Stimulated activated CD8-positive, alpha-beta memory T cell treated with anti-CD3 and anti-CD28 coated beads, Interleukin-7, amount 100 ng/mL, for 1 hour (primary cell): ENCODE data around the gene ELOVL6.
"Not testable (repeated sequence)": the region's sequence is repeated elsewhere in the genome, so short reads cannot be mapped to it uniquely, and the experiment has no call there.

Source experiments
- DNase-seq, 2 donors: peaks; one replicate each; pipeline ENCODE4 v3.0.0-alpha.2; 2020; ENCODE audit warnings: low read depth in 2 of 2

The ELOVL6 gene

GRCh38 chr4:110198435-110199416 is at the start of gene ELOVL6:
ELOVL6 (minus strand) TSS chr4:110198615; CDS start chr4:110198335, 280 bp downstream.
- no peak for DNase-seq

- DNase-seq, result no peak
Observed at GRCh38 chr4:110248100-110248499, 49.7 kb upstream of the ELOVL6 start.

GRCh38 chr4:110247591-110247990 is 49.2 kb upstream of the ELOVL6 start:
- no peak for DNase-seq

- DNase-seq, result no peak
Observed at GRCh38 chr4:110245577-110245976, 47.2 kb upstream of the ELOVL6 start.

- DNase-seq, result no peak
Observed at GRCh38 chr4:110236324-110236723, 37.9 kb upstream of the ELOVL6 start.

- DNase-seq, result not testable (repeated sequence)
Observed at GRCh38 chr4:110233581-110233980, 35.2 kb upstream of the ELOVL6 start.

GRCh38 chr4:110231869-110232268 is 33.5 kb upstream of the ELOVL6 start:
- no peak for DNase-seq

GRCh38 chr4:110229266-110229665 is 30.9 kb upstream of the ELOVL6 start:
- DNase-seq, result no peak

- DNase-seq, result no peak
Observed at GRCh38 chr4:110224812-110225211, 26.4 kb upstream of the ELOVL6 start.

- DNase-seq, result no peak
Observed at GRCh38 chr4:110224142-110224541, 25.7 kb upstream of the ELOVL6 start.

GRCh38 chr4:110218935-110219334 is 20.5 kb upstream of the ELOVL6 start:
- not testable (repeated sequence) for DNase-seq

- not testable (repeated sequence) for DNase-seq
Observed at GRCh38 chr4:110217181-110217580, 18.8 kb upstream of the ELOVL6 start.

- DNase-seq, result no peak
Observed at GRCh38 chr4:110216129-110216528, 17.7 kb upstream of the ELOVL6 start.

GRCh38 chr4:110211770-110212061 is 13.3 kb upstream of the ELOVL6 start:
- DNase-seq, result no peak

- no peak for DNase-seq
Observed at GRCh38 chr4:110211007-110211769, 12.8 kb upstream of the ELOVL6 start.

- no peak for DNase-seq
Observed at GRCh38 chr4:110208419-110208818, 10.0 kb upstream of the ELOVL6 start.

- DNase-seq, result no peak
Observed at GRCh38 chr4:110207233-110207632, 8.8 kb upstream of the ELOVL6 start.

- no peak for DNase-seq
Observed at GRCh38 chr4:110202024-110202423, 3.6 kb upstream of the ELOVL6 start.

GRCh38 chr4:110201502-110201901 is 3.1 kb upstream of the ELOVL6 start:
- no peak for DNase-seq

- no peak for DNase-seq
Observed at GRCh38 chr4:110200689-110201088, 2.3 kb upstream of the ELOVL6 start.

GRCh38 chr4:110198049-110198434 is 373 bp downstream of the ELOVL6 start:
- no peak for DNase-seq

- peak in 1 of 2 donors; percentile 6 for DNase-seq
Observed at GRCh38 chr4:110197529-110198042, 829 bp downstream of the ELOVL6 start.
